ENCODE results near the gene TAS2R41.

Gene TAS2R41

GRCh38 chr7:143490717-143491306 is 13.1 kb downstream of the TAS2R41 start:
- no peaks in the 10 kb centered on the region for H3K9me3 ChIP-seq (ENCODE audit: insufficient read depth, low read length)
- no peaks in the 10 kb centered on the region for H3K36me3 ChIP-seq (ENCODE audit: low read length)
- no peak overlapping the region for H3K4me3 ChIP-seq (ENCODE audit: insufficient read depth, low read length, poor library complexity, severe bottlenecking)
- H3K4me2 ChIP-seq (ENCODE audit: low read depth, low read length, poor library complexity, severe bottlenecking), result no peak overlapping the region
- no peak overlapping the region for H3K27ac ChIP-seq (ENCODE audit: low read depth, low read length)
- no peaks in the 10 kb centered on the region for H3K79me2 ChIP-seq (ENCODE audit: insufficient read depth, low read length)
- no peak overlapping the region for H2AFZ ChIP-seq (ENCODE audit: low read depth, low read length, severe bottlenecking)
- H3F3A ChIP-seq (ENCODE audit: insufficient read depth), result no peaks in the 10 kb centered on the region
- no peaks in the 10 kb centered on the region for H4K20me1 ChIP-seq (ENCODE audit: low read depth, low read length)
- no peak for TF ChIP-seq EZH2phosphoT487 (conservative IDR thresholded peaks at IDR 0.05; ENCODE audit: low read length)
- no peak for TF ChIP-seq CTCF (IDR thresholded peaks at IDR 0.05; ENCODE audit: insufficient read depth, low read length, poor library complexity, severe bottlenecking)
- H3K9me2 ChIP-seq (replicated peaks; ENCODE audit: insufficient read depth, low read length), result no peaks in the 10 kb centered on the region
- H3K9ac ChIP-seq (ENCODE audit: low read length), result no peak overlapping the region
- H3K27me3 ChIP-seq (ENCODE audit: low read length), result no peaks in the 10 kb centered on the region

- H3K9ac ChIP-seq (ENCODE audit: low read length), result no peak overlapping the region
- H3F3A ChIP-seq (ENCODE audit: insufficient read depth), result no peaks in the 10 kb centered on the region
- no peak overlapping the region for H3K4me3 ChIP-seq (ENCODE audit: insufficient read depth, low read length, poor library complexity, severe bottlenecking)
- H4K20me1 ChIP-seq (ENCODE audit: low read depth, low read length), result no peaks in the 10 kb centered on the region
- no peak for TF ChIP-seq EZH2phosphoT487 (conservative IDR thresholded peaks at IDR 0.05; ENCODE audit: low read length)
- no peak for TF ChIP-seq CTCF (IDR thresholded peaks at IDR 0.05; ENCODE audit: insufficient read depth, low read length, poor library complexity, severe bottlenecking)
- no peaks in the 10 kb centered on the region for H3K79me2 ChIP-seq (ENCODE audit: insufficient read depth, low read length)
- H3K27ac ChIP-seq (ENCODE audit: low read depth, low read length), result no peak overlapping the region
- H3K27me3 ChIP-seq (ENCODE audit: low read length), result no peaks in the 10 kb centered on the region
- no peaks in the 10 kb centered on the region for H3K9me3 ChIP-seq (ENCODE audit: insufficient read depth, low read length)
- no peak overlapping the region for H2AFZ ChIP-seq (ENCODE audit: low read depth, low read length, severe bottlenecking)
- no peaks in the 10 kb centered on the region for H3K9me2 ChIP-seq (replicated peaks; ENCODE audit: insufficient read depth, low read length)
- no peak overlapping the region for H3K4me2 ChIP-seq (ENCODE audit: low read depth, low read length, poor library complexity, severe bottlenecking)
- no peaks in the 10 kb centered on the region for H3K36me3 ChIP-seq (ENCODE audit: low read length)
Observed at GRCh38 chr7:143492043-143492471, 14.4 kb downstream of the TAS2R41 start.

- no peaks in the 10 kb centered on the region for H3K9me3 ChIP-seq (ENCODE audit: insufficient read depth, low read length)
- H4K20me1 ChIP-seq (ENCODE audit: low read depth, low read length), result no peaks in the 10 kb centered on the region
- no peak overlapping the region for H3K4me2 ChIP-seq (ENCODE audit: low read depth, low read length, poor library complexity, severe bottlenecking)
- no peak for TF ChIP-seq CTCF (IDR thresholded peaks at IDR 0.05; ENCODE audit: insufficient read depth, low read length, poor library complexity, severe bottlenecking)
- no peak for TF ChIP-seq EZH2phosphoT487 (conservative IDR thresholded peaks at IDR 0.05; ENCODE audit: low read length)
- no peak overlapping the region for H3K4me3 ChIP-seq (ENCODE audit: insufficient read depth, low read length, poor library complexity, severe bottlenecking)
- H3K79me2 ChIP-seq (ENCODE audit: insufficient read depth, low read length), result no peaks in the 10 kb centered on the region
- H3K9me2 ChIP-seq (replicated peaks; ENCODE audit: insufficient read depth, low read length), result 0 out of 2 replicates have a peak, but pooled peaks cover 3% of the 10 kb centered on the region
- no peaks in the 10 kb centered on the region for H3K36me3 ChIP-seq (ENCODE audit: low read length)
- H3K27me3 ChIP-seq (ENCODE audit: low read length), result no peaks in the 10 kb centered on the region
- no peak overlapping the region for H3K9ac ChIP-seq (ENCODE audit: low read length)
- H3K27ac ChIP-seq (ENCODE audit: low read depth, low read length), result no peak overlapping the region
- H3F3A ChIP-seq (ENCODE audit: insufficient read depth), result no peaks in the 10 kb centered on the region
- no peak overlapping the region for H2AFZ ChIP-seq (ENCODE audit: low read depth, low read length, severe bottlenecking)
Observed at GRCh38 chr7:143492799-143493739, 15.4 kb downstream of the TAS2R41 start.
